Measurements from ENCODE around the gene PPARG. TPM values are rescaled to one million over a fixed set of nuclear protein-coding genes. Genes with fewer than 3 reads are reported as not detected.

Gene PPARG
- total and polyA plus RNA-seq, 10 of the 15 experiments (the other 5 are each of a cell fraction or from before 2014, with no cell fraction given): 0.06 to 0.86 (median 0.12) TPM; not detected in 5

DNA sequence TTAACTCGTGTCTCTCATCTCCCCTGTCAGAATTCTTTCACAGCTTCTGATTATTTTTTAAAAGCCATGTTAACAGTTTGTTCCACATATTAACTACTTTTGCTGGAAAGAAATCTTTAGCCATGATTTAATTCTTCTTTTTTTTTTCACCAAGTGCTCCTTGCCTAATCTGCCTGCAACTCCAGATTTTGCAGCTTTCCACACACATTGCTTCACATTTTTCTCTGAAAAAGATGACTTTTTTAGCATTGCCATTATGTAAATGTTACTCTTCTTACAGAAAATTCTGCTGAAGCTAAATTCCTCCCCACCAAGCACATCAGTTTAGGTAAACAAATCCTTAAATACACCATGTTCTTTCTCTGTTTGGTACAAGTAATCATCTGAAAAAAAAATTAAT, 23.4 kb upstream of the PPARG start:
- ChIA-PET POLR2A (no interaction called here), RAD21 (ENCODE audit: unreplicated experiment) (no interaction called here), SMC1A (ENCODE audit: uncharacterized antibody, unreplicated experiment) (interaction anchor here (1.5 kb wide), 1 partner anchor 214 kb away, joined by 5 read pairs; no protein-coding TSS in a partner anchor), CTCF (interaction anchor here (0.8 to 1.2 kb wide), 2 partner anchors 31 to 71 kb away, joined by 3 read pairs; no protein-coding TSS in a partner anchor)
- no peak for FAIRE-seq
- in situ Hi-C loops (cut with MboI) (no loop called here), intact Hi-C loops (cut with micrococcal nuclease; ENCODE audit: unreplicated experiment) (no loop called here)
- H3K4me2 ChIP-seq (ENCODE audit: control insufficient read depth, insufficient read depth): no peak overlapping the region
- H3K4me1 ChIP-seq (ENCODE audit: control insufficient read depth, insufficient read depth, low read length): no peaks in the 10 kb centered on the region
- H3K27me3 ChIP-seq (replicated peaks in 1 of 2; ENCODE audit: control insufficient read depth in 2 of 2, insufficient read depth in 2 of 2, low read length in 1 of 2): no peaks in the 10 kb centered on the region
- no peaks in the 10 kb centered on the region for H3K79me2 ChIP-seq (ENCODE audit: control insufficient read depth, insufficient read depth, low read length)
- H4K20me1 ChIP-seq (ENCODE audit: control insufficient read depth, insufficient read depth): no peaks in the 10 kb centered on the region
- H3K4me3 ChIP-seq: no peak overlapping the region
- TF ChIP-seq STAT1 (conservative IDR thresholded peaks at IDR 0.05) (no peak), BACH1 (IDR thresholded peaks at IDR 0.05; ENCODE audit: borderline replicate concordance) (no peak), KDM1A (IDR thresholded peaks at IDR 0.05; ENCODE audit: borderline replicate concordance) (no peak), NBN (IDR thresholded peaks at IDR 0.05) (no peak), NR2F1 (conservative IDR thresholded peaks at IDR 0.05) (no peak)
- H3K36me3 ChIP-seq (ENCODE audit: control insufficient read depth in 2 of 2, insufficient read depth in 2 of 2, low read length in 1 of 2): no peaks in the 10 kb centered on the region
- no peak overlapping the region for H3K9ac ChIP-seq (ENCODE audit: control insufficient read depth, insufficient read depth, low read length)
- 0% methylated on average over 1 of the region's 1 CpG for WGBS (ENCODE audit: insufficient coverage, insufficient replicate concordance, low lambda C conversion rate, missing lambda C conversion rate)
- no TSS peak for BruUV-seq (replicated peaks)
- H2AFZ ChIP-seq (ENCODE audit: control insufficient read depth, low read depth, low read length): no peak overlapping the region
- H3K27ac ChIP-seq (ENCODE audit: control insufficient read depth, insufficient read depth): no peak overlapping the region
- no peak for ATAC-seq
- H3K9me3 ChIP-seq (replicated peaks; ENCODE audit: control insufficient read depth, insufficient read depth, low read length): no peaks in the 10 kb centered on the region
- DNase-seq (ENCODE audit: low read depth, low spot score): no peak

- DNase-seq (ENCODE audit: low read depth, low spot score) (no peak), ATAC-seq (no peak), FAIRE-seq (no peak)
- 88% methylated on average over 5 of the region's 5 CpGs for WGBS (ENCODE audit: insufficient coverage, insufficient replicate concordance, low lambda C conversion rate, missing lambda C conversion rate)
- H3K4me1 ChIP-seq (ENCODE audit: control insufficient read depth, insufficient read depth, low read length): no peaks in the 10 kb centered on the region
- no peak overlapping the region for H3K4me3 ChIP-seq
- in situ Hi-C loops (cut with MboI): no loop called here
- no peaks in the 10 kb centered on the region for H3K36me3 ChIP-seq (ENCODE audit: control insufficient read depth in 2 of 2, insufficient read depth in 2 of 2, low read length in 1 of 2)
- ChIA-PET RAD21 (ENCODE audit: unreplicated experiment) (no interaction called here), POLR2A (interaction anchor here (0.6 to 1.0 kb wide), 2 partner anchors 10 to 146 kb away, joined by 4 read pairs; no protein-coding TSS in a partner anchor), SMC1A (ENCODE audit: uncharacterized antibody, unreplicated experiment) (interaction anchor here (0.6 to 1.5 kb wide), 4 partner anchors 56 to 407 kb away, joined by 3 to 5 read pairs (median 3); no protein-coding TSS in a partner anchor), CTCF (interaction anchor here (1.2 kb wide), 1 partner anchor 72 kb away, joined by 3 read pairs; no protein-coding TSS in a partner anchor)
- no peak overlapping the region for H2AFZ ChIP-seq (ENCODE audit: control insufficient read depth, low read depth, low read length)
- no peak overlapping the region for H3K9ac ChIP-seq (ENCODE audit: control insufficient read depth, insufficient read depth, low read length)
- H3K9me3 ChIP-seq (replicated peaks; ENCODE audit: control insufficient read depth, insufficient read depth, low read length): no peaks in the 10 kb centered on the region
- no peak overlapping the region for H3K4me2 ChIP-seq (ENCODE audit: control insufficient read depth, insufficient read depth)
- H4K20me1 ChIP-seq (ENCODE audit: control insufficient read depth, insufficient read depth): no peaks in the 10 kb centered on the region
- intact Hi-C loops (cut with micrococcal nuclease; ENCODE audit: unreplicated experiment): no loop called here
- H3K27me3 ChIP-seq (replicated peaks in 1 of 2; ENCODE audit: control insufficient read depth in 2 of 2, insufficient read depth in 2 of 2, low read length in 1 of 2): no peaks in the 10 kb centered on the region
- no TSS peak for BruUV-seq (replicated peaks)
- TF ChIP-seq REST (IDR thresholded peaks at IDR 0.05; ENCODE audit: low read depth, low read length): no peak
- no peak for TF ChIP-seq RAD21 (IDR thresholded peaks at IDR 0.05; ENCODE audit: insufficient read depth, low read depth, low read length)
- no peak for TF ChIP-seq RFX5 (IDR thresholded peaks at IDR 0.05; ENCODE audit: low read depth, low read length)
- TF ChIP-seq NR2C2 (IDR thresholded peaks at IDR 0.05; ENCODE audit: borderline replicate concordance, control insufficient read depth, insufficient read length, low read depth): no peak
- no peak overlapping the region for H3K27ac ChIP-seq (ENCODE audit: control insufficient read depth, insufficient read depth)
- H3K79me2 ChIP-seq (ENCODE audit: control insufficient read depth, insufficient read depth, low read length): no peaks in the 10 kb centered on the region
These were observed 22.8 kb upstream of the PPARG start for GRCh38 chr3:12266038-12266437.
